Neural crest cell (in vitro differentiated cells): ENCODE results near the gene SYNGR4. TPM values are rescaled to one million over a fixed set of nuclear protein-coding genes. Genes with fewer than 3 reads are reported as not detected.
A peak's percentile ranks its signal among the peaks of the same experiment; 100 is the strongest.

ENCODE experiments used
- DNase-seq: peaks from one replicate; pipeline ENCODE4 v3.0.0; 2021; ENCODE audit warnings: low read depth, mixed read lengths, low spot score
- H3K27ac Mint-ChIP-seq: one replicate; pipeline ENCODE4 v1.8.0; 2021; ENCODE audit warnings: mild to moderate bottlenecking, mixed read lengths; ENCODE audit not compliant: unreplicated experiment
- H3K27me3 Mint-ChIP-seq: 2 replicates; pipeline ENCODE4 v1.8.0; 2021; ENCODE audit warnings: low read depth, mild to moderate bottlenecking, mixed read lengths
- H3K36me3 Mint-ChIP-seq: 2 replicates; pipeline ENCODE4 v1.8.0; 2021; ENCODE audit warnings: low read depth, mild to moderate bottlenecking, mixed read lengths
- H3K4me1 Mint-ChIP-seq: 2 replicates; pipeline ENCODE4 v1.8.0; 2021; ENCODE audit warnings: mixed read lengths
- H3K4me3 Mint-ChIP-seq: one replicate; pipeline ENCODE4 v1.8.0; 2021; ENCODE audit warnings: mild to moderate bottlenecking, mixed read lengths
- H3K9me3 Mint-ChIP-seq: 2 replicates; pipeline ENCODE4 v1.8.0; 2021; ENCODE audit warnings: mixed read lengths
- total RNA-seq: library from RNA; stranded (reverse); gene quantifications from 2 replicates; pipeline ENCODE4 v1.2.1, GENCODE V29; 2021
- TF ChIP-seq, protein P1 (sequence below): fragments of 200-600 bp; sonication (generic); conservative IDR thresholded peaks from 2 replicates; pipeline ENCODE4 v1.5.0; 2021; ENCODE audit warnings: antibody characterized with exemption, mild to moderate bottlenecking

SYNGR4 gene
- total RNA-seq, 1 donor from 2014 or later, result not detected

DNA sequence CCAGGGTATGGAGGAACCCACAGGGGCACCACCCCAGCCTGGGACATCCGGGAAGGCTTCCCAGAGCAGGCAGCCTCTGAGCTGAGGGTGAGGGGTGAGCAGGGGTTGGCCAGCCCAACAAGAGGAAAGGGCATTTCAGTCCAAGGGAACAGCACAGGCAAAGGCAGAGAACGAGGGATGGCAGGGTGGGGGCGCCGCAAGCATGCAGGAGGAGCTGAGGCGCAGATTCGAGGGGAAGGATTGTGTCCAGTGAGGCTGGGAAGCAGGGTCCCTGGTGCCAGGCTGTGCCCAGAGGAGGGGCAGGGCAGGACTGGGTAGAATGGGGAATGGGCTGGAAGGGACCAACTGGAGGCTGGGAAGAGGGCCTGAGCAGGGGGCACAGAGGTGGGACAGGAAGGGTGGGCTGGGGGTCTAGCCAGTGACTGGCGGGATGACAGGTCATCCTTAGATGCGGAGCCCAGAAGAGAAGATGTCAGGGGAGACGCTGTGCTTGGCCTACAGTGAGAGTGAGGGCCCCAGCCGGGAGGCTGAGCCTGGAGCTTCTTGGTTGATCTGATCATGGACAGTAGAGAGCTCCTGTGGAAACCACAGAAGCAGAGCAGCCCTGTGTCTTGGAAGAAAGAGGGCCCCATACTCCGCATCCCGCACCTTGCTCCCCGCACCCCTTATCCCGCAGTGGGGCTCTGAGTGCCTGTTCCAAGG lies 25.2 kb upstream of the SYNGR4 start:
- H3K36me3 Mint-ChIP-seq, result no peaks in the 10 kb centered on the region
- H3K9me3 Mint-ChIP-seq, result no peaks in the 10 kb centered on the region
- H3K27me3 Mint-ChIP-seq, result peaks cover 3% of the 10 kb centered on the region
- no peak overlapping the region for H3K4me3 Mint-ChIP-seq
- peaks cover 8% of the 10 kb centered on the region for H3K4me1 Mint-ChIP-seq
- TF ChIP-seq, protein P1, sequence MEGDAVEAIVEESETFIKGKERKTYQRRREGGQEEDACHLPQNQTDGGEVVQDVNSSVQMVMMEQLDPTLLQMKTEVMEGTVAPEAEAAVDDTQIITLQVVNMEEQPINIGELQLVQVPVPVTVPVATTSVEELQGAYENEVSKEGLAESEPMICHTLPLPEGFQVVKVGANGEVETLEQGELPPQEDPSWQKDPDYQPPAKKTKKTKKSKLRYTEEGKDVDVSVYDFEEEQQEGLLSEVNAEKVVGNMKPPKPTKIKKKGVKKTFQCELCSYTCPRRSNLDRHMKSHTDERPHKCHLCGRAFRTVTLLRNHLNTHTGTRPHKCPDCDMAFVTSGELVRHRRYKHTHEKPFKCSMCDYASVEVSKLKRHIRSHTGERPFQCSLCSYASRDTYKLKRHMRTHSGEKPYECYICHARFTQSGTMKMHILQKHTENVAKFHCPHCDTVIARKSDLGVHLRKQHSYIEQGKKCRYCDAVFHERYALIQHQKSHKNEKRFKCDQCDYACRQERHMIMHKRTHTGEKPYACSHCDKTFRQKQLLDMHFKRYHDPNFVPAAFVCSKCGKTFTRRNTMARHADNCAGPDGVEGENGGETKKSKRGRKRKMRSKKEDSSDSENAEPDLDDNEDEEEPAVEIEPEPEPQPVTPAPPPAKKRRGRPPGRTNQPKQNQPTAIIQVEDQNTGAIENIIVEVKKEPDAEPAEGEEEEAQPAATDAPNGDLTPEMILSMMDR, result no peak
- H3K27ac Mint-ChIP-seq, result peak overlapping the region; percentile 27
- DNase-seq, result no peak

DNA sequence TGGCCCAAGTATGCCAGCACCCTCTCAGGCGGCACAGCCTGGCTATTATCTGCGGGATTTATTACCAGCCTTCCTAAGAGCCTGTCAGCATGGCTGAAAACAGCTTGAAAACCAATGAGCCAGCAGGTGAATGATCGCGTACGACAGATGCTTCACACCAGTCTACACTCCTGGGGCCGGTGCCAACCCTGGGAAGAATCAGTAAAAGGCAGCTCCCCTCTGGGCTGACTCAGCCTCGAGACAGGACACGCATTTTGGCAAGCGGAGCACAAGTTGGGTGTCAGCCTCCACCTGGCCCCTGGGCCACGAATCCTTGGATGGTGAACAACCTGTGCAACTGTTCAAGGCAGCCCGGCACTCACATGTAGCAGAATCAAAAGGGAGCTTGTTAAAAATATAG lies 23.2 kb upstream of the SYNGR4 start:
- no peak overlapping the region for H3K4me3 Mint-ChIP-seq
- H3K9me3 Mint-ChIP-seq, result no peaks in the 10 kb centered on the region
- H3K27ac Mint-ChIP-seq, result no peak overlapping the region
- TF ChIP-seq, protein P1, result no peak
- H3K27me3 Mint-ChIP-seq, result no peaks in the 10 kb centered on the region
- no peaks in the 10 kb centered on the region for H3K4me1 Mint-ChIP-seq
- DNase-seq, result no peak
- H3K36me3 Mint-ChIP-seq, result no peaks in the 10 kb centered on the region

DNA sequence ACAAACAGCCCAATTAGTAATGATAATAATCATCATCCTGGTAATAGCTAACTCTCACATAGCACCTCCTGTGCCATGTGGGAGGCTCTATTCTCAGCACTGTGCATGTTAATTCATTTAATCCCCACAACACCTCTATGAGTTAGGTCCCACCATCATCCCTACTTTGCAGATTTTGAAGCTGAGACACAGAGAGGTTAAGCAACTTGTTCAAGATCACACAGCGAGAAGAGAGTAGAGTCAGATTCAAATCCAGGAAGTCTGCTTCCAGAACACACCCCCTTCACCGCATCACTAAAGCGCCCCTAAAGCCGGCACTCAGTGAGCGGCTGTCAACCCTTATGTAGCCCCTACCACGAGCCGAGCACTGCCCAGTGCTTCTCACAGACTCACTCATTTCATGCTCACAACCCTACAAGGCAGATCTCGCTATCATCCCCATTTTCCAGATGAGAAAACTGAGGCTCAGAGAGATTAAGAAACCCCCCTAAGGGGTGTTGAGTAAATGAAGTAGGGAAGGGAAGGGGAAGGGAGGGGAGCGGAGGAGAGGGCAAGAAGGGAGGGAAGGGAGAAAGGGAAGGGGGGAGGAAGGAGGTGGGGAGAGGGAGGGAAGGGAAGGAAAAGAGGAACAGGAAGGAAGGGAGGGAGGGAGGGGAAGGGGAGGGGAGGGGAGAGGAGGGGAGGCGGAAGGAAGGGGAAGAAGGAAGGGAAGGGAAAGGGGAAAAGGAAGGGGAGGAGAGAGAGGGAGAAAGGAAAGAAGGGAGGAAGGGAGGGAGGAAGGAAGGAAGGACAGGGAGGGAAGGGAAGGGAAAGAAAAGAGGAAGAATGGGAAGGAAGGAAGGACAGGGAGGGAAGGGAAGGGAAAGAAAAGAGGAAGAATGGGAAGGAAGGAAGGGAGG lies 22.4 kb upstream of the SYNGR4 start:
- Mint-ChIP-seq H3K36me3 (no peaks in the 10 kb centered on the region), H3K27ac (no peak overlapping the region), H3K4me1 (no peaks in the 10 kb centered on the region), H3K9me3 (no peaks in the 10 kb centered on the region), H3K4me3 (no peak overlapping the region), H3K27me3 (no peaks in the 10 kb centered on the region)
- TF ChIP-seq, protein P1, result no peak
- DNase-seq, result no peak

DNA sequence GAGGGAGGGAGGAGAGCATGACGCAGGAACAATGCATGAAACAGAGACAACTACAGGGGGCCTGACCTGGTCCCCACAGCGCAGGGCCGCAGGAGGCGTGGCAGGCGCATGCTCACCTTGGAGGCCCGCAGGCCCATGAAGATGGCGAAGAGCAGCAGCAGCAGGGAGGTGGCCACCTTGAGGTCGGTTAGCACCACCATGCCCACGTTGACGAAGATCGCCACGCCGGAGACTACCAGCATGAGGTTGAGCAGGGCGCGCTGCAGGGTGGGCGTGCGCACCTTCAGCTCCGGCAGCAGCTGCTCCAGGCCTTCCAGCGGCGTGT lies 21.8 kb upstream of the SYNGR4 start:
- Mint-ChIP-seq H3K27ac (no peak overlapping the region), H3K27me3 (peaks cover 4% of the 10 kb centered on the region), H3K4me3 (no peak overlapping the region), H3K4me1 (no peaks in the 10 kb centered on the region), H3K36me3 (no peaks in the 10 kb centered on the region), H3K9me3 (no peaks in the 10 kb centered on the region)
- TF ChIP-seq, protein P1, result no peak
- DNase-seq, result no peak

DNA sequence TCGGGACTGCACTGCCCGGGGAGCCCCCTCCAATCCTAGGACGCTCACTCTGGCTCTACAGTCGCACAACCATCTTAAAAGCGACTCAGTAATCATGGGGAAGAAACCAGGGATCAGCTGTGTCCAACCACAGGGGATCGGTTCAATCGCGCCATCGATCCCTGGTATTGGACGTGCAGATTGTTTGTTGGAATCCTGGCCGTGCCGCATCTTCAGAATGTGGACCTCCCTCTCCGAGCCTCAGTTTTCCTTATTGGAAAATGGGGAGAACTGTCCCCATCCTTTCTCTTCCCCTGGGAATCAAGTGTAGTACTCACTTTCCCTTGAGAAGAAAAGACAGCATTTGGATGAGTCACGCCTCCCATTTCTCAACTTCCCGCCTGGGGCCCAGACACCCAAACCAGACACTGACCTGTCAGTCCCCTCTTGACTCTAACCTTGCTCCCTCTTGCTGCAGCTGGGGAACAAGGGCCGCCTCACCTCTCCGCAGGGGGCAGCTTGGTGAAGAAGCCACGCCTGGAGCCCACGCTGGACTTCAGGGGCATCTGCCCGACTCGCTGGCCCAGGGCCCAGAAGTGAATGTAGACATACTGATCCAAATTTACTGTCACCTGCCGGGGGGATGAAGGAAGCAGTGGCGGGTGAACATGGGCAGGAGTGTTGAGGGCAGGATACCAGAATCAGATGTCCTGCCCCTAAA lies 21.2 kb upstream of the SYNGR4 start:
- Mint-ChIP-seq H3K36me3 (no peaks in the 10 kb centered on the region), H3K4me3 (no peak overlapping the region), H3K4me1 (no peaks in the 10 kb centered on the region), H3K27me3 (peaks cover 4% of the 10 kb centered on the region), H3K9me3 (no peaks in the 10 kb centered on the region), H3K27ac (no peak overlapping the region)
- TF ChIP-seq, protein P1, result no peak
- DNase-seq, result no peak
